K562 (cell line): ENCODE measurements around the gene UNC45A. TPM values are rescaled to one million over a fixed set of nuclear protein-coding genes. Genes with fewer than 3 reads are reported as not detected.

Experiments used
- AFF4 ChIP-seq: sonication (generic); formaldehyde crosslinking; IDR thresholded peaks from 2 replicates; pipeline ENCODE4 v1.8.0; 2023; ENCODE audit warnings: mild to moderate bottlenecking, missing genetic modification reagents
- HMGXB4 ChIP-seq: sonication (generic); formaldehyde crosslinking; IDR thresholded peaks from 2 replicates; pipeline ENCODE4 v1.8.1; 2023; ENCODE audit warnings: mild to moderate bottlenecking, missing genetic modification reagents
- SMARCA5 ChIP-seq: fragments of 450-650 bp; IDR thresholded peaks from 2 replicates; pipeline ENCODE4 v1.6.1; 2016
- SREBF2 ChIP-seq: sonication (generic); formaldehyde crosslinking; IDR thresholded peaks from 2 replicates; pipeline ENCODE4 v1.4.0; 2020; ENCODE audit warnings: mild to moderate bottlenecking, missing genetic modification reagents
- UBTF ChIP-seq, 2 experiments: IDR thresholded peaks; 2 replicates each; pipeline ENCODE4 v1.6.1; 2012; ENCODE audit warnings: improper control_type of control experiment in 2 of 2, low read depth in 2 of 2, low read length in 2 of 2, borderline replicate concordance in 1 of 2
- polyA plus RNA-seq, 8 experiments: library from polyadenylated mRNA; depleted of rRNA in 4 of 8; stranded (reverse) in 5 of 8; unstranded in 3 of 8; fragments of >200 nt; fragmentation: Nextera tagmentation in 2 of 8; fragmentation: Illumina TruSeq in 1 of 8; extraction: Ambion mirVana in 2 of 8; extraction: Trizol in 1 of 8; gene quantifications; 2 replicates each; pipeline versions ENCODE4 v1.2.1 to v1.2.3, GENCODE V29; 2011 to 2014; ENCODE audit warnings: inconsistent platforms in 1 of 8, missing spikeins in 1 of 8
- total RNA-seq, 7 experiments: library from RNA; depleted of rRNA in 6 of 7; stranded (reverse); fragments of >200 nt in 6 of 7; fragmentation: Illumina TruSeq in 2 of 7; extraction: Trizol in 2 of 7; gene quantifications; 2 replicates each; pipeline versions ENCODE4 v1.2.1 to v1.2.3, GENCODE V29; 2011 to 2021; ENCODE audit warnings: low replicate concordance in 1 of 7

The UNC45A gene
- total and polyA plus RNA-seq, 9 of the 15 experiments (the other 6 are each of a cell fraction or from before 2014, with no cell fraction given), result 22.4 to 79.3 (median 43.7) TPM

- TF ChIP-seq AFF4 (peak; percentile 53; the same call in 1 of the 2 replicates), SREBF2 (CRISPR knock-in tag) (no peak), HMGXB4 (CRISPR knock-in tag) (no peak; the same call in 1 of the 2 replicates), UBTF (IDR thresholded peaks at IDR 0.05; ENCODE audit: borderline replicate concordance in 1 of 2, low read depth in 2 of 2, low read length in 2 of 2) (peak in 1 of 2 experiments; percentile 82; a peak in 2 of 4 replicates), SMARCA5 (peak; percentile 84)
Measured at GRCh38 chr15:90902040-90902839, 32.8 kb upstream of the UNC45A start (continued).
